ENCODE measurements around the gene FBXW11. TPM values are rescaled to one million over a fixed set of nuclear protein-coding genes. Genes with fewer than 3 reads are reported as not detected.

Gene FBXW11
- polyA plus RNA-seq, 1 donor (not counting 4 experiments of a cell fraction or from before 2014, with no cell fraction given): 48.4 TPM

GRCh38 chr5:171820561-171820960 lies 185.9 kb downstream of the FBXW11 start:
- H3K9ac ChIP-seq (ENCODE audit: control insufficient read depth, extremely low read depth, insufficient read depth, low read length): no peak overlapping the region
- no peaks in the 10 kb centered on the region for H3K79me2 ChIP-seq (ENCODE audit: control insufficient read depth, insufficient read depth, low read length)
- FAIRE-seq (no peak), DNase-seq (ENCODE audit: low read depth, low spot score) (no peak)
- H3K4me3 ChIP-seq (ENCODE audit: control insufficient read depth in 2 of 3, extremely low read depth in 1 of 3, insufficient read depth in 2 of 3, low read depth in 1 of 3, low read length in 3 of 3): no peak overlapping the region
- no peak overlapping the region for H3K27ac ChIP-seq (ENCODE audit: control insufficient read depth, insufficient read depth, low read length)
- H4K20me1 ChIP-seq (ENCODE audit: control insufficient read depth, extremely low read depth, insufficient read depth, low read length): no peaks in the 10 kb centered on the region
- H2AFZ ChIP-seq (ENCODE audit: control insufficient read depth, low read length): no peak overlapping the region
- dilution Hi-C loops (cut with MboI; ENCODE audit: extremely low pct_ligation_motif_present, low sequenced_read_pairs): no loop called here
- peaks cover 3% of the 10 kb centered on the region for H3K9me3 ChIP-seq (ENCODE audit: control insufficient read depth, low read depth, low read length)
- no peaks in the 10 kb centered on the region for H3K9me1 ChIP-seq (ENCODE audit: control insufficient read depth, extremely low read depth, insufficient read depth, low read length)
- no peaks in the 10 kb centered on the region for H3K4me1 ChIP-seq (ENCODE audit: control insufficient read depth, extremely low read depth, insufficient read depth, low read length)
- H3K27me3 ChIP-seq (ENCODE audit: control insufficient read depth, extremely low read depth, insufficient read depth, low read length): no peaks in the 10 kb centered on the region
- no peak overlapping the region for H3K4me2 ChIP-seq (ENCODE audit: control insufficient read depth, extremely low read depth, insufficient read depth, low read depth, low read length)
- TF ChIP-seq CTCF (optimal IDR thresholded peaks at IDR 0.05 in 1 of 3, IDR thresholded peaks at IDR 0.05 in 1 of 3, conservative IDR thresholded peaks at IDR 0.05 in 1 of 3; ENCODE audit: extremely low read depth in 1 of 3, insufficient read depth in 2 of 3, low read length in 3 of 3): no peak
- H3K36me3 ChIP-seq (ENCODE audit: control insufficient read depth in 2 of 2, extremely low read depth in 1 of 2, insufficient read depth in 2 of 2, low read length in 2 of 2): no peaks in the 10 kb centered on the region

GRCh38 chr5:171816666-171817065 lies 189.8 kb downstream of the FBXW11 start:
- dilution Hi-C loops (cut with MboI; ENCODE audit: extremely low pct_ligation_motif_present, low sequenced_read_pairs): no loop called here

More at GRCh38 chr5:171816666-171817065, 189.8 kb downstream of the FBXW11 start:
- no peak overlapping the region for H3K4me2 ChIP-seq (ENCODE audit: control insufficient read depth, extremely low read depth, insufficient read depth, low read depth, low read length)
- H3K9me1 ChIP-seq (ENCODE audit: control insufficient read depth, extremely low read depth, insufficient read depth, low read length): no peaks in the 10 kb centered on the region
- no peak overlapping the region for H2AFZ ChIP-seq (ENCODE audit: control insufficient read depth, low read length)
- no peak for FAIRE-seq
- H3K4me1 ChIP-seq (ENCODE audit: control insufficient read depth, extremely low read depth, insufficient read depth, low read length): no peaks in the 10 kb centered on the region
- H3K36me3 ChIP-seq (ENCODE audit: control insufficient read depth in 2 of 2, extremely low read depth in 1 of 2, insufficient read depth in 2 of 2, low read length in 2 of 2): no peaks in the 10 kb centered on the region
- H3K27ac ChIP-seq (ENCODE audit: control insufficient read depth, insufficient read depth, low read length): no peak overlapping the region
- H3K27me3 ChIP-seq (ENCODE audit: control insufficient read depth, extremely low read depth, insufficient read depth, low read length): no peaks in the 10 kb centered on the region
- no peaks in the 10 kb centered on the region for H3K9me3 ChIP-seq (ENCODE audit: control insufficient read depth, low read depth, low read length)
- no peak for TF ChIP-seq CTCF (optimal IDR thresholded peaks at IDR 0.05 in 1 of 3, IDR thresholded peaks at IDR 0.05 in 1 of 3, conservative IDR thresholded peaks at IDR 0.05 in 1 of 3; ENCODE audit: extremely low read depth in 1 of 3, insufficient read depth in 2 of 3, low read length in 3 of 3)
- TF ChIP-seq EZH2 (IDR thresholded peaks at IDR 0.05; ENCODE audit: low read length): no peak
- no peaks in the 10 kb centered on the region for H4K20me1 ChIP-seq (ENCODE audit: control insufficient read depth, extremely low read depth, insufficient read depth, low read length)
- no peak for DNase-seq (ENCODE audit: low read depth, low spot score)
- H3K79me2 ChIP-seq (ENCODE audit: control insufficient read depth, insufficient read depth, low read length): no peaks in the 10 kb centered on the region
- no peak overlapping the region for H3K9ac ChIP-seq (ENCODE audit: control insufficient read depth, extremely low read depth, insufficient read depth, low read length)
- H3K4me3 ChIP-seq (ENCODE audit: control insufficient read depth in 2 of 3, extremely low read depth in 1 of 3, insufficient read depth in 2 of 3, low read depth in 1 of 3, low read length in 3 of 3): no peak overlapping the region

Measured in keratinocyte (primary cell).